Right atrium auricular region (tissue), 2 donors: Measurements from ENCODE around the gene NDUFAB1. TPM values are rescaled to one million over a fixed set of nuclear protein-coding genes. Genes with fewer than 3 reads are reported as not detected.
"Not testable (repeated sequence)": the region's sequence is repeated elsewhere in the genome, so short reads cannot be mapped to it uniquely, and the experiment has no call there.

Source experiments
- DNase-seq: peaks from one replicate; pipeline ENCODE4 v3.0.0-alpha.2; 2019; ENCODE audit warnings: low spot score
- H3K27ac ChIP-seq, 2 donors: fragments of 200-600 bp; sonication (generic); 1 replicate in 1 of 2; 2 replicates in 1 of 2; pipeline ENCODE4 v1.5.1; 2016 to 2019
- H3K27me3 ChIP-seq, 2 donors: fragments of 200-600 bp; sonication (generic); one replicate each; pipeline versions ENCODE4 v1.5.1 to v1.6.0; 2017 to 2019
- H3K36me3 ChIP-seq: fragments of 200-600 bp; sonication (generic); one replicate; pipeline ENCODE4 v1.5.1; 2016
- H3K4me1 ChIP-seq, 2 donors: fragments of 200-600 bp; sonication (generic); one replicate each; pipeline versions ENCODE4 v1.5.1 to v1.6.0; 2017 to 2019
- H3K4me3 ChIP-seq, 2 donors: fragments of 200-600 bp; sonication (generic); 1 replicate in 1 of 2; 2 replicates in 1 of 2; pipeline ENCODE4 v1.5.1; 2017 to 2019; ENCODE audit warnings: mild to moderate bottlenecking in 1 of 2, moderate library complexity in 1 of 2
- H3K9me3 ChIP-seq, 2 donors: fragments of 200-600 bp; sonication (generic); one replicate each; pipeline ENCODE4 v1.5.1; 2019
- CTCF ChIP-seq, 2 donors: fragments of 200-600 bp; sonication (generic); IDR thresholded peaks; one replicate each; pipeline ENCODE4 v1.5.1; 2019; ENCODE audit warnings: antibody characterized with exemption in 2 of 2
- total RNA-seq, 2 donors: library from RNA; depleted of rRNA; stranded (reverse); fragments of >200 nt; gene quantifications; one replicate each; pipeline ENCODE4 v1.1.0, GENCODE V29; 2016

Gene NDUFAB1
- total RNA-seq, 2 donors from 2014 or later, result 478 to 774 TPM

GRCh38 chr16:23556881-23557778 lies 39.0 kb downstream of the NDUFAB1 start, which contains the start of the genes EARS2 and UBFD1:
TSS of gene EARS2 (minus strand) at chr16:23557350. CDS start at chr16:23557343, 7 bp downstream.
TSS of gene UBFD1 (plus strand) at chr16:23557727. CDS start at chr16:23557743, 16 bp downstream.
- DNase-seq, result peak; percentile 98
- H3K27ac ChIP-seq, result peak within 1 kb of the TSS; percentile 85 to 94
- peak; percentile 91 to 92 for TF ChIP-seq CTCF (IDR thresholded peaks at IDR 0.05)
- H3K36me3 ChIP-seq, result peaks cover 35% of the 10 kb centered on the region
- H3K9me3 ChIP-seq, result no peaks in the 10 kb centered on the region
- H3K4me3 ChIP-seq, result peak within 1 kb of the TSS; percentile 86 to 97
- no peaks in the 10 kb centered on the region for H3K27me3 ChIP-seq
- H3K4me1 ChIP-seq, result peaks cover 0 to 42% of the 10 kb centered on the region in 2 donors

- Histone ChIP-seq H3K36me3 (peaks cover 39% of the 10 kb centered on the region), H3K4me3 (no peak overlapping the region), H3K27me3 (no peaks in the 10 kb centered on the region), H3K27ac (no peak overlapping the region), H3K9me3 (no peaks in the 10 kb centered on the region), H3K4me1 (peaks cover 0 to 23% of the 10 kb centered on the region in 2 donors)
- TF ChIP-seq CTCF (IDR thresholded peaks at IDR 0.05), result no peak
- no peak for DNase-seq
These were observed 41.6 kb downstream of the NDUFAB1 start for GRCh38 chr16:23554536-23554935.

GRCh38 chr16:23552161-23552560 lies 44.0 kb downstream of the NDUFAB1 start:
- no peaks in the 10 kb centered on the region for H3K27me3 ChIP-seq
- TF ChIP-seq CTCF (IDR thresholded peaks at IDR 0.05), result no peak
- H3K4me1 ChIP-seq, result peaks cover 0 to 8% of the 10 kb centered on the region in 2 donors
- no peak overlapping the region for H3K27ac ChIP-seq
- H3K4me3 ChIP-seq, result no peak overlapping the region
- peaks cover 56% of the 10 kb centered on the region for H3K36me3 ChIP-seq
- H3K9me3 ChIP-seq, result no peaks in the 10 kb centered on the region
- DNase-seq, result no peak

- DNase-seq, result no peak
- Histone ChIP-seq H3K4me3 (no peak overlapping the region), H3K36me3 (peaks cover 74% of the 10 kb centered on the region), H3K4me1 (no peaks in the 10 kb centered on the region), H3K27me3 (no peaks in the 10 kb centered on the region), H3K9me3 (no peaks in the 10 kb centered on the region), H3K27ac (no peak overlapping the region)
- no peak for TF ChIP-seq CTCF (IDR thresholded peaks at IDR 0.05)
These were observed 46.2 kb downstream of the NDUFAB1 start for GRCh38 chr16:23549938-23550337.

- H3K27ac ChIP-seq, result no peak overlapping the region
- H3K36me3 ChIP-seq, result peaks cover 77% of the 10 kb centered on the region
- no peaks in the 10 kb centered on the region for H3K9me3 ChIP-seq
- H3K4me1 ChIP-seq, result no peaks in the 10 kb centered on the region
- no peaks in the 10 kb centered on the region for H3K27me3 ChIP-seq
- no peak for DNase-seq
- TF ChIP-seq CTCF (IDR thresholded peaks at IDR 0.05), result no peak
- no peak overlapping the region for H3K4me3 ChIP-seq
These were observed 51.7 kb downstream of the NDUFAB1 start for GRCh38 chr16:23544436-23544835.

- not testable (repeated sequence) for DNase-seq, H3K4me1 ChIP-seq, H3K4me3 ChIP-seq, H3K9me3 ChIP-seq, H3K27me3 ChIP-seq, H3K27ac ChIP-seq
- peaks cover 53% of the 10 kb centered on the region for H3K36me3 ChIP-seq
These were observed 55.3 kb downstream of the NDUFAB1 start for GRCh38 chr16:23540817-23541178.
